IMR-90 (cell line): ENCODE results near the gene KLHL29. TPM values are rescaled to one million over a fixed set of nuclear protein-coding genes. Genes with fewer than 3 reads are reported as not detected.
A peak's percentile ranks its signal among the peaks of the same experiment; 100 is the strongest.

Experiments used
- ATAC-seq: fragments of 200-7000 bp; cut with Tn5 transposase; 2 replicates; pipeline ENCODE4 v1.9.1; 2020; ENCODE audit warnings: low read depth, mild to moderate bottlenecking, moderate library complexity
- BruUV-seq: library from RNA; stranded (reverse); fragments of 400-500 nt; replicated peaks from 2 replicates; lab custom pipeline; 2021; lab: Mats Ljungman, UMichigan
- CTCF ChIA-PET: fragments of 300-600 bp; formaldehyde crosslinking; extraction: SDS; loops from one replicate; lab custom pipeline; 2021; ENCODE audit warnings: antibody characterized with exemption; lab: Yijun Ruan, JAX
- POLR2A ChIA-PET: fragments of 300-600 bp; sonication (Branson Sonifier 250); formaldehyde crosslinking; loops from one replicate; lab custom pipeline; 2022; ENCODE audit warnings: antibody characterized with exemption; ENCODE audit not compliant: unreplicated experiment; lab: Charles Lee
- DNase-seq: peaks from one replicate; pipeline ENCODE4 v3.0.0; 2013
- H2AFZ ChIP-seq: replicated peaks from 2 replicates; pipeline ENCODE3; 2013; ENCODE audit warnings: low read length, mild to moderate bottlenecking; ENCODE audit not compliant: poor library complexity
- H2AK5ac ChIP-seq: 2 replicates; pipeline ENCODE4 v1.6.1; 2013; ENCODE audit warnings: low read depth, low read length, inconsistent platforms
- H2AK9ac ChIP-seq: replicated peaks from 2 replicates; pipeline ENCODE3; 2013; ENCODE audit warnings: mild to moderate bottlenecking, low read depth, low read length, moderate library complexity; ENCODE audit not compliant: poor library complexity
- H2BK120ac ChIP-seq: 2 replicates; pipeline ENCODE4 v1.6.1; 2013; ENCODE audit warnings: low read depth, low read length, inconsistent platforms
- H2BK15ac ChIP-seq: 3 replicates; pipeline ENCODE4 v1.6.1; 2013; ENCODE audit warnings: low read depth, low read length, inconsistent platforms
- H2BK20ac ChIP-seq: 2 replicates; pipeline ENCODE4 v1.6.1; 2013; ENCODE audit warnings: low read depth, mild to moderate bottlenecking, inconsistent platforms, low read length, moderate library complexity
- H2BK5ac ChIP-seq: 2 replicates; pipeline ENCODE4 v1.6.1; 2013; ENCODE audit warnings: mild to moderate bottlenecking, low read depth, low read length, inconsistent platforms; ENCODE audit not compliant: poor library complexity, severe bottlenecking
- H3K14ac ChIP-seq: replicated peaks from 2 replicates; pipeline ENCODE4 v1.6.1; 2013; ENCODE audit warnings: low read depth, low read length, inconsistent platforms
- H3K18ac ChIP-seq: 2 replicates; pipeline ENCODE4 v1.6.1; 2013; ENCODE audit warnings: low read depth, low read length, control low read depth
- H3K23ac ChIP-seq: 2 replicates; pipeline ENCODE4 v1.6.1; 2013; ENCODE audit warnings: low read depth, low read length, inconsistent platforms
- H3K27ac ChIP-seq: 2 replicates; pipeline ENCODE4 v1.5.1; 2013; ENCODE audit warnings: mild to moderate bottlenecking, control low read depth, low read length; ENCODE audit not compliant: insufficient read depth
- H3K27me3 ChIP-seq: 2 replicates; pipeline ENCODE4 v1.6.1; 2013; ENCODE audit warnings: low read length; ENCODE audit not compliant: control insufficient read depth, insufficient read depth
- H3K36me3 ChIP-seq: 2 replicates; pipeline ENCODE4 v1.6.1; 2013; ENCODE audit warnings: low read length, mixed read lengths; ENCODE audit not compliant: control insufficient read depth, insufficient read depth
- H3K4ac ChIP-seq: 2 replicates; pipeline ENCODE4 v1.6.1; 2013; ENCODE audit warnings: low read depth, low read length, inconsistent platforms
- H3K4me1 ChIP-seq: 2 replicates; pipeline ENCODE4 v1.6.1; 2013; ENCODE audit warnings: low read length, mixed read lengths; ENCODE audit not compliant: control insufficient read depth, insufficient read depth
- H3K4me2 ChIP-seq: 2 replicates; pipeline ENCODE4 v1.6.1; 2013; ENCODE audit warnings: low read depth, mild to moderate bottlenecking, control low read depth, low read length, moderate library complexity
- H3K4me3 ChIP-seq: 2 replicates; pipeline ENCODE4 v1.5.1; 2013; ENCODE audit warnings: low read depth, mild to moderate bottlenecking, control low read depth, low read length, moderate library complexity; ENCODE audit not compliant: insufficient read depth
- H3K56ac ChIP-seq: 2 replicates; pipeline ENCODE4 v1.6.1; 2013; ENCODE audit warnings: low read length, inconsistent platforms; ENCODE audit not compliant: insufficient read depth; ENCODE audit errors: extremely low read depth
- H3K79me1 ChIP-seq, 2 experiments: 2 replicates each; pipeline ENCODE4 v1.6.1; 2013; ENCODE audit warnings: low read length in 2 of 2, inconsistent platforms in 1 of 2, low read depth in 1 of 2
- H3K9ac ChIP-seq: 2 replicates; pipeline ENCODE4 v1.6.1; 2013; ENCODE audit warnings: low read depth, low read length, control low read depth
- H3K9me1 ChIP-seq: 2 replicates; pipeline ENCODE4 v1.6.1; 2013; ENCODE audit warnings: low read length, inconsistent platforms; ENCODE audit not compliant: insufficient read depth
- H3K9me3 ChIP-seq: 2 replicates; pipeline ENCODE4 v1.6.1; 2013; ENCODE audit warnings: low read length; ENCODE audit not compliant: control insufficient read depth, insufficient read depth
- H4K20me1 ChIP-seq: 2 replicates; pipeline ENCODE4 v1.6.1; 2013; ENCODE audit warnings: low read length, inconsistent platforms; ENCODE audit not compliant: insufficient read depth
- H4K5ac ChIP-seq: 2 replicates; pipeline ENCODE4 v1.6.1; 2013; ENCODE audit warnings: mild to moderate bottlenecking, low read depth, low read length, control low read depth
- H4K8ac ChIP-seq, 2 experiments: 2 replicates each; pipeline ENCODE4 v1.6.1; 2013; ENCODE audit warnings: low read depth in 2 of 2, low read length in 2 of 2, control low read depth in 1 of 2, inconsistent platforms in 1 of 2
- H4K91ac ChIP-seq: 2 replicates; pipeline ENCODE4 v1.6.1; 2013; ENCODE audit warnings: low read depth, low read length, inconsistent platforms; ENCODE audit not compliant: insufficient read depth
- CEBPB ChIP-seq: IDR thresholded peaks from 2 replicates; pipeline ENCODE4 v1.6.1; 2012; ENCODE audit warnings: low read depth, low read length, improper control_type of control experiment
- CHD1 ChIP-seq: IDR thresholded peaks from 2 replicates; pipeline ENCODE4 v1.6.1; 2012; ENCODE audit warnings: low read depth, low read length, improper control_type of control experiment
- MAFK ChIP-seq: IDR thresholded peaks from 2 replicates; pipeline ENCODE4 v1.6.1; 2012; ENCODE audit warnings: low read depth, low read length, improper control_type of control experiment
- MXI1 ChIP-seq: IDR thresholded peaks from 2 replicates; pipeline ENCODE4 v1.6.1; 2012; ENCODE audit warnings: low read depth, mild to moderate bottlenecking, low read length, moderate library complexity, borderline replicate concordance
- WGBS, 2 experiments: methylation state at CpG; one replicate each; pipeline versions ENCODE4 v1.1.5 to v1.1.7; 2013; ENCODE audit warnings: missing lambda C conversion rate in 2 of 2; ENCODE audit not compliant: insufficient read length in 1 of 2; ENCODE audit errors: extremely low coverage in 2 of 2; 5-methylcytosine and 5-hydroxymethylcytosine counted together
- dilution Hi-C: fragments of 300-500 bp; cut with HindIII; formaldehyde crosslinking; loops from one replicate; pipeline ENCODE4 v1.14.3; 2018; ENCODE audit warnings: low sequenced_read_pairs; ENCODE audit not compliant: unreplicated experiment
- in situ Hi-C: fragments of 300-500 bp; cut with MboI; formaldehyde crosslinking; loops from 3 replicates; pipeline ENCODE4 v1.14.3; 2019; ENCODE audit warnings: low sequenced_read_pairs, inconsistent platforms, mixed read lengths
- intact Hi-C: fragments of 100-400 bp; cut with micrococcal nuclease; formaldehyde crosslinking; loops from 2 replicates; pipeline ENCODE4 v1.10.0; 2022
- polyA plus RNA-seq, 3 experiments: library from polyadenylated mRNA; depleted of rRNA; stranded (reverse); fragments of >200 nt; gene quantifications; 2 replicates each; pipeline ENCODE4 v1.2.3, GENCODE V29; 2012; ENCODE audit warnings: low replicate concordance in 1 of 3
- total RNA-seq: library from RNA; depleted of rRNA; stranded (reverse); fragments of >200 nt; gene quantifications from 2 replicates; pipeline ENCODE4 v1.2.3, GENCODE V29; 2012

KLHL29 gene
- total and polyA plus RNA-seq, 2 of the 4 experiments (the other 2 are of a cell fraction), result 2.0 to 8.0 TPM

DNA sequence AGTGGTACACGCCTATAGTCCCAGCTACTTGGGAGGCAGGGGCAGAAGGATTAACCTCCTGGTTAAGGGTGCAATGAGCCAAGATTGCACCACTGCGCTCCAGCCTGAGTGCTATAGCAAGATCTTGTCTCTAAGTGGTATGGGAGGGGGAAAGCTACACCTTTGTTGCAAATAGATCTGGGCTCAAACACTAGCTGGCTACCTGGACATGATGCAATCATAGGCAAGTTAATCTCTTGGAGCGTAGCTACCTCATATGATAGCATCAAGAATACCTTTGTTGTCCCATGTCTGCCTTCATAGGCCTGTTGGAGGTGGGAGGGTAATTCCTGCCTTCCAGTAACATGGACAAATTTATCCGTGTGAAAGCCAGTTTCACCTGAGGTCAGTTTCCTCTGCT lies 15.7 kb downstream of the KLHL29 start:
- ATAC-seq (no peak), DNase-seq (no peak)
- TF ChIP-seq MXI1, result no peak
- TF ChIP-seq CHD1, result no peak
- TF ChIP-seq MAFK, result no peak
- peak; percentile 62 for TF ChIP-seq CEBPB
- H3K4me3 ChIP-seq, result no peak overlapping the region
- H3K18ac ChIP-seq, result no peak overlapping the region
- no peak overlapping the region for H2BK5ac ChIP-seq
- H2BK20ac ChIP-seq, result no peak overlapping the region
- WGBS, 2 experiments, result 100% methylated on average over 1 of the region's 4 CpGs; no CpG with 5 or more reads in 1 of the 2 experiments
- H2BK120ac ChIP-seq, result no peak overlapping the region
- no peak overlapping the region for H2AK5ac ChIP-seq
- H3K27me3 ChIP-seq, result no peaks in the 10 kb centered on the region
- no peak overlapping the region for H2BK15ac ChIP-seq
- no peak overlapping the region for H3K4me2 ChIP-seq
- H3K14ac ChIP-seq, result no peak overlapping the region
- in situ Hi-C loops (no loop called here), intact Hi-C loops (loop anchor here (5.0 kb wide), 2 partner anchors 217 to 362 kb away; no protein-coding TSS in a partner anchor), dilution Hi-C loops (no loop called here)
- H3K9me1 ChIP-seq, result peaks cover 8% of the 10 kb centered on the region
- no peak overlapping the region for H2AK9ac ChIP-seq
- no peak overlapping the region for H4K5ac ChIP-seq
- no peak overlapping the region for H3K4ac ChIP-seq
- H3K9me3 ChIP-seq, result no peaks in the 10 kb centered on the region
- H3K36me3 ChIP-seq, result no peaks in the 10 kb centered on the region
- H3K23ac ChIP-seq, result no peak overlapping the region
- no peak overlapping the region for H3K9ac ChIP-seq
- H3K56ac ChIP-seq, result no peak overlapping the region
- H2AFZ ChIP-seq, result no peak overlapping the region
- H4K20me1 ChIP-seq, result peaks cover 4% of the 10 kb centered on the region; the same call in 1 of the 2 replicates
- POLR2A ChIA-PET, result no interaction called here
- BruUV-seq, result no TSS peak
- H3K4me1 ChIP-seq, result peaks cover 4% of the 10 kb centered on the region
- CTCF ChIA-PET, result interaction anchor here (0.5 to 0.8 kb wide), 2 partner anchors 16 to 35 kb away, joined by 3 to 4 read pairs; no protein-coding TSS in a partner anchor
- H3K79me1 ChIP-seq, result peaks cover 16 to 25% of the 10 kb centered on the region in 2 experiments; a peak in 3 of 4 replicates
- no peak overlapping the region for H3K27ac ChIP-seq
- no peak overlapping the region for H4K91ac ChIP-seq
- no peak overlapping the region for H4K8ac ChIP-seq
